Nephron progenitor cell (in vitro differentiated cells): ENCODE measurements around the gene CREB3L1.

ENCODE experiments used
- DNase-seq: peaks from one replicate; pipeline ENCODE4 v3.0.0; 2021
- H3K27ac Mint-ChIP-seq: 2 replicates; pipeline ENCODE4 v1.8.0; 2021; ENCODE audit warnings: mild to moderate bottlenecking, moderate library complexity, mixed read lengths
- H3K27me3 Mint-ChIP-seq: 2 replicates; pipeline ENCODE4 v1.8.0; 2021; ENCODE audit warnings: mild to moderate bottlenecking, low read depth, mixed read lengths; ENCODE audit not compliant: poor library complexity
- H3K36me3 Mint-ChIP-seq: 2 replicates; pipeline ENCODE4 v1.8.0; 2021; ENCODE audit warnings: low read depth, mixed read lengths
- H3K4me1 Mint-ChIP-seq: 2 replicates; pipeline ENCODE4 v1.8.0; 2021; ENCODE audit warnings: mixed read lengths
- H3K4me3 Mint-ChIP-seq: 2 replicates; pipeline ENCODE4 v1.8.0; 2021; ENCODE audit warnings: mild to moderate bottlenecking, moderate library complexity, mixed read lengths
- H3K9me3 Mint-ChIP-seq: 2 replicates; pipeline ENCODE4 v1.8.0; 2021; ENCODE audit warnings: mild to moderate bottlenecking, moderate library complexity, mixed read lengths
- TF ChIP-seq, protein P1 (sequence below): fragments of 200-600 bp; sonication (generic); IDR thresholded peaks from 2 replicates; pipeline ENCODE4 v1.5.0; 2021; ENCODE audit warnings: antibody characterized with exemption

The CREB3L1 gene

DNA sequence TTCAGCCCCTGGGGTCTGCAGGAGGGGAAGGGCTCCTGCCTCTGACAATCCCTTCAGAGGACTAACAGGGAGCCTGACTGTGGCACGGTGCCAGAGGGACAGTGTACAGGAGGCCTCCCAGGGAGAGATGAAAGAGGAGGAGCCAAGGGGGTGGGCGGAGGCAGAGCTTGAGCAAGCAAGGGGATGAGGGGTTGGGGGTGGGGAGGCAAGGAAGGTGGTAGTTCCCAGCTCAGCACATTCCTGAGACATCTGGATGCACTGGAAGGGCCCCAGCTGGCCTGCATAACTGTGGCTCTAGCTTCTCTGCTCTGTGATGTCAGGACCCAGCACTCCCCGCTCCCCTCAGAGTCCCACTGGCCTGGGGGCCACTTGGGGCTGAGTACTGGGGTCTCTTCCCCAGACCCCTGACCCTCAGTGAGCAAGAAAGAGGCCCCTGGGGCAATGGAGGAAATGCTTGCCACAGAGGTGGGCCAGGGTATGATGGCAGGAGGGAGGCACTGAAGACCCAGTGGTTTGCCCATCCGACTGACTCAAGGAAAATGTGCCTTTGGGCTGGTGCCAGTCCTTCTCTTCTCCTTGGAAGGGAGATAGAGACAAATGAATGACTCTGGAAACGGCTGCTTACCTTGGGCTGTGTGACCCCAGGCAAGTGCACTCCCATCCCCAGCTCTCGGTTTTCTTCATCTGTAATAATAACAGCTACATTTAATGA lies 13.3 kb downstream of the CREB3L1 start:
- Mint-ChIP-seq H3K4me3 (peak overlapping the region; percentile 34), H3K4me1 (peaks cover 59% of the 10 kb centered on the region), H3K27me3 (peaks cover 17% of the 10 kb centered on the region), H3K9me3 (no peaks in the 10 kb centered on the region), H3K36me3 (no peaks in the 10 kb centered on the region), H3K27ac (peak overlapping the region; percentile 86)
- DNase-seq, result peak; percentile 85
- TF ChIP-seq, protein P1, sequence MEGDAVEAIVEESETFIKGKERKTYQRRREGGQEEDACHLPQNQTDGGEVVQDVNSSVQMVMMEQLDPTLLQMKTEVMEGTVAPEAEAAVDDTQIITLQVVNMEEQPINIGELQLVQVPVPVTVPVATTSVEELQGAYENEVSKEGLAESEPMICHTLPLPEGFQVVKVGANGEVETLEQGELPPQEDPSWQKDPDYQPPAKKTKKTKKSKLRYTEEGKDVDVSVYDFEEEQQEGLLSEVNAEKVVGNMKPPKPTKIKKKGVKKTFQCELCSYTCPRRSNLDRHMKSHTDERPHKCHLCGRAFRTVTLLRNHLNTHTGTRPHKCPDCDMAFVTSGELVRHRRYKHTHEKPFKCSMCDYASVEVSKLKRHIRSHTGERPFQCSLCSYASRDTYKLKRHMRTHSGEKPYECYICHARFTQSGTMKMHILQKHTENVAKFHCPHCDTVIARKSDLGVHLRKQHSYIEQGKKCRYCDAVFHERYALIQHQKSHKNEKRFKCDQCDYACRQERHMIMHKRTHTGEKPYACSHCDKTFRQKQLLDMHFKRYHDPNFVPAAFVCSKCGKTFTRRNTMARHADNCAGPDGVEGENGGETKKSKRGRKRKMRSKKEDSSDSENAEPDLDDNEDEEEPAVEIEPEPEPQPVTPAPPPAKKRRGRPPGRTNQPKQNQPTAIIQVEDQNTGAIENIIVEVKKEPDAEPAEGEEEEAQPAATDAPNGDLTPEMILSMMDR, result no peak

DNA sequence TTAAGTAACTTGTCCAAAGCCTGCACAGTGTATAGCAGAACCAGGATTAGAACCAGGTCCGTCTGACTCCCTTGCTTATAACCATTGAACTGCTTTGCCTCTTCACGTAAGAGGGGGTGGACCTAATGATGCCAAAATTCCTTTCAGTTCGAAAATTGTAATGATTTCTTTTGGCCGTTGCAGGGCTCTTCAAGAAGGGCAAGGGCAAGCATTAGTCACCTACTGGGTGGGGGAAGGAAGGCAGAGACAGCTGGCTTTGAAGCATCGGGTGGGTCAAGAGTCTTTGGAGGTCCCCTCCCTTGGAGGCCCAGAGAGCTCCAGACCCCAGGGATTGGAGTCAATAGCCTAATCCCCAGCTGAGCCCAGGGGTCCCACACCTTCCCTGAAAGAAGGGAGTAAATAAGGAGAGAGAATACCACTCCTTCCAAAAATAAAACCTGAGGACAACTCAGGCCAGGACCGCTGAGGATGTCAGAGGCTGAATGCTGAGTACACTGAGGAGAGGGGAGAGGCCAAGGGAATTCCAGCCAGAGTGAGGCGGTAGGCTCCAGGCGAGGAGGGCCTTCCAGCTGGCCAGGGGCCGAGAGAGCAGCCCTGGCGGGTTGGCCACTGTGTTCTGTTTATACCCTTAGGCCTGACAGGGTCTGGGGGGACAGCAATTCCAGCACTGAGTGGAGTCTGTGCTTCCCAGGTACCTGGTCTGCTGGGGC lies 14.1 kb downstream of the CREB3L1 start:
- no peak overlapping the region for H3K27ac Mint-ChIP-seq
- H3K36me3 Mint-ChIP-seq, result no peaks in the 10 kb centered on the region
- no peak for DNase-seq
- no peak overlapping the region for H3K4me3 Mint-ChIP-seq
- peaks cover 60% of the 10 kb centered on the region for H3K4me1 Mint-ChIP-seq
- peaks cover 13% of the 10 kb centered on the region for H3K27me3 Mint-ChIP-seq
- H3K9me3 Mint-ChIP-seq, result no peaks in the 10 kb centered on the region
- TF ChIP-seq, protein P1, result no peak

DNA sequence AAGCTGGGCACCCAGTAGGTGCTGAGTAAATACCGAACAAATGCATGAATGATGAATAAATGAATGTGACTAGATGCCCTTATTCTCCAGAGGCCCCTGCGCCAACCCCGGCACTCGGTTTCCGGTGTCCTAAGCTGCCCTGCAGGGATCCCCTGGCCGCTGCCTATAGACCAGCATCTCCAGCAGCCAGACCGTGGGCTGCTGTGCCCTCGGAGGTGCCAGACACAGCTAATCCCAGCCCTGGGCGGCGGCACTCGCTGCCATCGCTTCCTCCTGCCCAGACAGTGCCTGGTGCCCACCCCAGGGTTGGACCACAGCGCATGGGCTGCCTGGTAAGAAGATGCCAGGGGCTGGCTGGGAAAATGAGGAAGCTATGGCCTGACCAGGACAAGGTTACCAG lies 15.6 kb downstream of the CREB3L1 start:
- H3K9me3 Mint-ChIP-seq, result no peaks in the 10 kb centered on the region
- peaks cover 64% of the 10 kb centered on the region for H3K4me1 Mint-ChIP-seq
- peaks cover 13% of the 10 kb centered on the region for H3K27me3 Mint-ChIP-seq
- DNase-seq, result no peak
- no peak overlapping the region for H3K4me3 Mint-ChIP-seq
- TF ChIP-seq, protein P1, result no peak
- H3K36me3 Mint-ChIP-seq, result no peaks in the 10 kb centered on the region
- H3K27ac Mint-ChIP-seq, result no peak overlapping the region

DNA sequence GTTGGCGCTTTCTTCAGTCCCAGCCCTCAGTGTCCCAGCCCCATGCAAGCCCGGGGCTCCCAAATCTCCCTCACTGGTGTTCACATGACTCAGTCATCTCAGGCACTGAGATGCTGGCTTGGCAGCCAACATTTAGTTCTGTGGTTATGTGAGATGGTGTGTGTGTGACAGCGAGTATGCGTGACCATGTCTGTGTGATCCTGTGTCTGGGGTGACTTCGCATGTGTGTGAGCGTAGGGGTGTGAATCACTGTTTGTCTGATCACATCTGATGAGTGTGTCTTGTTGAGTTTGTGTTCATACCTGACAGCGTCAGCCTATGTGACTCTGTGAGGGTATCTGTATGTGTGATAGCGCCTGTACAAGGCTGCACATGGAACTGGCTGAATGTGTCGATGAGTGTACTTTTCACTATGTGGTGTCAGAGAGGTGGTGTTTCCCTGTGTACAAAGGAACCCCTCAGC lies 16.2 kb downstream of the CREB3L1 start:
- no peak for DNase-seq
- TF ChIP-seq, protein P1, result no peak
- no peaks in the 10 kb centered on the region for H3K36me3 Mint-ChIP-seq
- H3K4me1 Mint-ChIP-seq, result peaks cover 64% of the 10 kb centered on the region
- H3K9me3 Mint-ChIP-seq, result no peaks in the 10 kb centered on the region
- no peak overlapping the region for H3K27ac Mint-ChIP-seq
- peaks cover 13% of the 10 kb centered on the region for H3K27me3 Mint-ChIP-seq
- H3K4me3 Mint-ChIP-seq, result no peak overlapping the region

DNA sequence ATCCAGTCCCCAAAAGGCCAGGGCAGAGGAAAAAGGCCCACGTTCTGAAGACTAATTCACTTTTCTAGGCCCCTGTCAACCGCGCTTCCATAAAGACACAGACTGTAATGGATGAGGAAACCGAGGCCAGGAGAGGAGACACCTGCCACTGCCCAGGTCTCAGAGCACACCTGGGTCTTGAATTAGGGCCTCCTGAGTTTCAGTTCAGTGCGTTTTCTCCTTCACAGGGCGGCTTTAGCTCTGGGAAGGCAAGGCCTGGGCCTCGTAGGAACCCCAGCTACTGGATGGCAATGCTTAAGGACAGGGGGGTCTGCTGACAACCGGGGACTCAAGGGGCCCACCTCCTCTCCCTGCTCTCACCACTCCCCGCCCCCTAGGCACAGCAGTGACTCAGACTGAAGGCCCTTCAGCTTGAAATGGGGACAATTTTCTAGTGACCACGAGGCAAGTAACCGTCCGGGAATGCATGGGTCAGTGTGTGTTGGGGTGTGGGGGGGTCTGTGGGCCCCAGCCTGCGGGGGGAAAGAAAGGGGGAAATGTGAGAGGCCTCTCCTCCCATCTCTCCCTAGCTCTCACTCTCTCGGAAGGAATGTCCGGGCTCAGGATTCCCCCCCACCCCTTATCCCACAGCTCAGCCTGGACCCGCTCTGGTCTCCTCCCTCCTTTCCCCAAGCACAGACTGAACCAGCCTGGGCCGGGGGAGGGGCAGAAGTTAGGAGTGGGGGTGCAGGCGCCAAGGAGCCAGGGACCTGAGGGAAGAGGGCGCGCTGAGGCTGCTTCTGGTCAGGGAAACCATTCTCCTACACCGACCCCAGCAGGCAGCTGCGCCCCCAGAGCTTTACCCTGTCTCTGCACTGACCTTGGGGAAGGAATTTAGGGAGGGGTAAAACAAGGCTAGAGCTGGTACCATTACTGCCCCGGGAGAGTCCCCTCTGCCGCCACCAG lies 17.2 kb downstream of the CREB3L1 start:
- no peaks in the 10 kb centered on the region for H3K9me3 Mint-ChIP-seq
- peak overlapping the region; percentile 78 for H3K4me3 Mint-ChIP-seq
- DNase-seq, result peak; percentile 65
- H3K27me3 Mint-ChIP-seq, result peaks cover 13% of the 10 kb centered on the region
- TF ChIP-seq, protein P1, result no peak
- H3K27ac Mint-ChIP-seq, result peak overlapping the region; percentile 86
- peaks cover 58% of the 10 kb centered on the region for H3K4me1 Mint-ChIP-seq
- H3K36me3 Mint-ChIP-seq, result no peaks in the 10 kb centered on the region
